K562 (cell line): ENCODE data around the gene MANEAL. TPM values are rescaled to one million over a fixed set of nuclear protein-coding genes. Genes with fewer than 3 reads are reported as not detected.
A peak's percentile ranks its signal among the peaks of the same experiment; 100 is the strongest.

Source experiments
- CCNT2 ChIP-seq: IDR thresholded peaks from 2 replicates; pipeline ENCODE4 v1.6.1; 2011; ENCODE audit warnings: borderline replicate concordance, low read depth, mild to moderate bottlenecking, moderate library complexity, mixed read lengths, low read length; ENCODE audit not compliant: insufficient read length; ENCODE audit errors: extremely low read depth
- CEBPB ChIP-seq: fragments of 450-650 bp; IDR thresholded peaks from 2 replicates; pipeline ENCODE4 v1.6.1; 2016; ENCODE audit warnings: missing genetic modification characterization, missing compliant biosample characterization
- HNRNPK ChIP-seq: fragments of 200-400 bp; formaldehyde crosslinking; IDR thresholded peaks from one replicate; pipeline ENCODE4 v1.6.1; 2018; ENCODE audit warnings: mild to moderate bottlenecking, low read depth, low read length; ENCODE audit not compliant: poor library complexity, severe bottlenecking
- HNRNPL ChIP-seq: fragments of 200-400 bp; formaldehyde crosslinking; IDR thresholded peaks from 2 replicates; pipeline ENCODE4 v1.6.1; 2017; ENCODE audit warnings: low read depth, mild to moderate bottlenecking, low read length
- HNRNPLL ChIP-seq: fragments of 200-400 bp; formaldehyde crosslinking; IDR thresholded peaks from 2 replicates; pipeline ENCODE4 v1.6.1; 2017; ENCODE audit warnings: low read length, low read depth, mild to moderate bottlenecking; ENCODE audit not compliant: poor library complexity, severe bottlenecking
- IFI16 ChIP-seq: fragments of 250-450 bp; sonication (Bioruptor Pico); IDR thresholded peaks from 2 replicates; pipeline ENCODE4 v2.1.2; 2022; ENCODE audit warnings: mild to moderate bottlenecking, inconsistent platforms
- JUNB ChIP-seq: fragments of 450-650 bp; formaldehyde crosslinking; conservative IDR thresholded peaks from 2 replicates; pipeline ENCODE4 v1.4.0; 2020; ENCODE audit warnings: mild to moderate bottlenecking
- KLF1 ChIP-seq: fragments of 450-650 bp; IDR thresholded peaks from 2 replicates; pipeline ENCODE4 v1.6.1; 2016; ENCODE audit warnings: missing genetic modification characterization, missing compliant biosample characterization
- KLF10 ChIP-seq: fragments of 250-450 bp; sonication (Bioruptor Pico); IDR thresholded peaks from 2 replicates; pipeline ENCODE4 v1.6.1; 2021; ENCODE audit warnings: matching md5 sums
- MAX ChIP-seq: sonication (generic); formaldehyde crosslinking; IDR thresholded peaks from 2 replicates; pipeline ENCODE4 v1.9.0; 2022; ENCODE audit warnings: mild to moderate bottlenecking, missing genetic modification reagents
- RNF219 ChIP-seq: fragments of 250-450 bp; sonication (Bioruptor Pico); IDR thresholded peaks from 2 replicates; pipeline ENCODE4 v1.5.0; 2022; ENCODE audit warnings: mild to moderate bottlenecking
- TBP ChIP-seq: optimal IDR thresholded peaks from 2 replicates; pipeline ENCODE3; 2011; ENCODE audit warnings: low read depth, low read length, improper control_type of control experiment
- USF1 ChIP-seq: sonication (generic); formaldehyde crosslinking; IDR thresholded peaks from 2 replicates; pipeline ENCODE4 v1.9.0; 2022; ENCODE audit warnings: mild to moderate bottlenecking, missing genetic modification reagents
- ZBTB11 ChIP-seq, 3 experiments: fragments of 200-800 bp in 1 of 3; fragments of 250-450 bp in 1 of 3; fragments of 450-650 bp in 1 of 3; sonication (Bioruptor Pico) in 1 of 3; sonication (Bioruptor generic) in 1 of 3; formaldehyde crosslinking in 1 of 3; IDR thresholded peaks; 2 replicates each; pipeline versions ENCODE4 v1.6.1 to v1.8.0; 2016 to 2022; ENCODE audit warnings: mild to moderate bottlenecking in 2 of 3, missing genetic modification characterization in 2 of 3, missing compliant biosample characterization in 1 of 3, moderate library complexity in 1 of 3
- ZBTB43 ChIP-seq: sonication (generic); formaldehyde crosslinking; IDR thresholded peaks from 2 replicates; pipeline ENCODE4 v1.8.0; 2023; ENCODE audit warnings: mild to moderate bottlenecking, missing genetic modification reagents
- ZBTB7A ChIP-seq: IDR thresholded peaks from 2 replicates; pipeline ENCODE4 v1.6.1; 2011; ENCODE audit warnings: low read depth, mild to moderate bottlenecking, low read length, moderate library complexity, borderline replicate concordance; ENCODE audit not compliant: control insufficient read depth
- ZNF282 ChIP-seq: sonication (generic); formaldehyde crosslinking; IDR thresholded peaks from 2 replicates; pipeline ENCODE4 v1.8.1; 2023; ENCODE audit warnings: missing genetic modification reagents
- ZNF431 ChIP-seq: sonication (generic); formaldehyde crosslinking; IDR thresholded peaks from 2 replicates; pipeline ENCODE4 v1.8.0; 2022; ENCODE audit warnings: mild to moderate bottlenecking, missing genetic modification reagents
- polyA plus RNA-seq, 8 experiments: library from polyadenylated mRNA; depleted of rRNA in 4 of 8; stranded (reverse) in 5 of 8; unstranded in 3 of 8; fragments of >200 nt; fragmentation: Nextera tagmentation in 2 of 8; fragmentation: Illumina TruSeq in 1 of 8; extraction: Ambion mirVana in 2 of 8; extraction: Trizol in 1 of 8; gene quantifications; 2 replicates each; pipeline versions ENCODE4 v1.2.1 to v1.2.3, GENCODE V29; 2011 to 2014; ENCODE audit warnings: inconsistent platforms in 1 of 8, missing spikeins in 1 of 8
- total RNA-seq, 7 experiments: library from RNA; depleted of rRNA in 6 of 7; stranded (reverse); fragments of >200 nt in 6 of 7; fragmentation: Illumina TruSeq in 2 of 7; extraction: Trizol in 2 of 7; gene quantifications; 2 replicates each; pipeline versions ENCODE4 v1.2.1 to v1.2.3, GENCODE V29; 2011 to 2021; ENCODE audit warnings: low replicate concordance in 1 of 7
- TF ChIP-seq, protein P1 (sequence below): fragments of 250-450 bp; sonication (Bioruptor Pico); IDR thresholded peaks from 2 replicates; pipeline ENCODE4 v1.4.0; 2020

The MANEAL gene
- total and polyA plus RNA-seq, 9 of the 15 experiments (the other 6 are each of a cell fraction or from before 2014, with no cell fraction given): 0.37 to 3.2 (median 1.2) TPM

GRCh38 chr1:37764414-37764825 is 29.2 kb upstream of the MANEAL start (continued):
- TF ChIP-seq ZBTB43 (CRISPR knock-in tag): peak; percentile 97
- TF ChIP-seq ZBTB11 (CRISPR knock-in tag; IDR thresholded peaks at IDR 0.05): peak in 1 of 3 experiments; percentile 67; a peak in 2 of 6 replicates
- no peak for TF ChIP-seq CCNT2
- no peak for TF ChIP-seq CEBPB (tag)
- peak; percentile 99 for TF ChIP-seq ZNF282 (CRISPR knock-in tag)
- TF ChIP-seq IFI16 (CRISPR knock-in tag): no peak
- TF ChIP-seq, protein P1, sequence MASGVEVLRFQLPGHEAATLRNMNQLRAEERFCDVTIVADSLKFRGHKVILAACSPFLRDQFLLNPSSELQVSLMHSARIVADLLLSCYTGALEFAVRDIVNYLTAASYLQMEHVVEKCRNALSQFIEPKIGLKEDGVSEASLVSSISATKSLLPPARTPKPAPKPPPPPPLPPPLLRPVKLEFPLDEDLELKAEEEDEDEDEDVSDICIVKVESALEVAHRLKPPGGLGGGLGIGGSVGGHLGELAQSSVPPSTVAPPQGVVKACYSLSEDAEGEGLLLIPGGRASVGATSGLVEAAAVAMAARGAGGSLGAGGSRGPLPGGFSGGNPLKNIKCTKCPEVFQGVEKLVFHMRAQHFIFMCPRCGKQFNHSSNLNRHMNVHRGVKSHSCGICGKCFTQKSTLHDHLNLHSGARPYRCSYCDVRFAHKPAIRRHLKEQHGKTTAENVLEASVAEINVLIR (CRISPR knock-in tag): no peak
- TF ChIP-seq USF1 (CRISPR knock-in tag): peak; percentile 67
- TF ChIP-seq MAX (CRISPR knock-in tag): peak; percentile 77
- TF ChIP-seq KLF1 (tag): no peak
- no peak for TF ChIP-seq HNRNPK
- TF ChIP-seq JUNB (CRISPR knock-in tag): no peak
- TF ChIP-seq KLF10: no peak
- TF ChIP-seq RNF219 (CRISPR knock-in tag): no peak
- TF ChIP-seq ZBTB7A: peak; percentile 90
- TF ChIP-seq HNRNPLL: no peak
- TF ChIP-seq TBP: no peak
- no peak for TF ChIP-seq HNRNPL
- TF ChIP-seq ZNF431: peak; percentile 92
